GM23248 (cell line): ENCODE measurements around the gene MYO1H.

Experiments
- EZH2 ChIP-seq: fragments of 200-600 bp; sonication (generic); IDR thresholded peaks from 2 replicates; pipeline ENCODE4 v1.6.1; 2018; ENCODE audit warnings: antibody characterized with exemption, mild to moderate bottlenecking; ENCODE audit not compliant: insufficient read depth, poor library complexity, severe bottlenecking
- EZH2phosphoT487 ChIP-seq: fragments of 200-600 bp; sonication (generic); IDR thresholded peaks from 2 replicates; pipeline ENCODE4 v1.6.1; 2018; ENCODE audit warnings: antibody characterized with exemption, moderate library complexity, mild to moderate bottlenecking, low read depth; ENCODE audit not compliant: insufficient read depth

- TF ChIP-seq EZH2, result no peak
- no peak for TF ChIP-seq EZH2phosphoT487
These were observed 140.5 kb downstream of the MYO1H start for GRCh38 chr12:109488051-109488665.
